ENCODE data around the gene INTS1.
A peak's percentile ranks its signal among the peaks of the same experiment; 100 is the strongest.
"Not testable (repeated sequence)": the region's sequence is repeated elsewhere in the genome, so short reads cannot be mapped to it uniquely, and the experiment has no call there.

Gene INTS1

DNA sequence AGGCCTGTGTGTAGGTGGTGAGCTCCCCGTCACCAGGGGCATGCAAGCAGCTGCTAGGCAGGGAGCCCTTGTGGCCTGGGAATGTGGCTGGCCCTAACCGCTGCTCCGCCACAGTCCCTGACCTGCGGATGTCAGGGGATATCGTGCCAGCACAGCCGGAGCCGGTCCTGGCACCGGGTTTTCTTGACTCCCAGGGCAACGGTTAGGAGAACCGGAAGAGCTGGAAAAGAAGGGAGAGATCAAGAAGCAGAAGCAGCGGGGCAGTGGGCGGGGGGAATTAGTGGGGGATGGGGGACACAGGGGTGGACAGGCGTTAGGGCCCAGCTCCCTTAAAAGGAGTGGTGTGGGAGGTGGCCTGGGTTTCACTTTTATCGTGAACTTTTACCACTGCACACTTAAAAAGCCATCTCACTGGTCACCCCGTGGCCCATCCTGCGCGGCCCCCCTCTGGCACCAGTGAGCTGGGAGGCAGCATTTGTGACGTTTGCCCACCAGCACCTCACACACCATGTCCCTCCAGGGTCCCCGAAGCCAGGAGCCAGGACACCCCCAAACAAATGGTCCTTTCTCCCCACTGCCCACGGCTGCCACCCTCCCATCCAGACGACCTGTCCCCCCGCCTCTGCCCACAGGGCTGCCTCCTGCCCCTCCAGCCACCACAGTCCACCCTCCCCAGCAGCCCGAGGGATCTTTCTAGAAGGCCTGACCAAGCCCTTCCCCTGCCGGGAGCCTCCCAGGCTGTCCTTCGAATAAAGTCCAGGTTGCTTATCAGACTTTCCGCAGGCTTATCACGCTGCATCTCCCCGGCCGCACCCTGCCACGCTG, 43.2 kb downstream of the INTS1 start:
- no peak for DNase-seq

DNA sequence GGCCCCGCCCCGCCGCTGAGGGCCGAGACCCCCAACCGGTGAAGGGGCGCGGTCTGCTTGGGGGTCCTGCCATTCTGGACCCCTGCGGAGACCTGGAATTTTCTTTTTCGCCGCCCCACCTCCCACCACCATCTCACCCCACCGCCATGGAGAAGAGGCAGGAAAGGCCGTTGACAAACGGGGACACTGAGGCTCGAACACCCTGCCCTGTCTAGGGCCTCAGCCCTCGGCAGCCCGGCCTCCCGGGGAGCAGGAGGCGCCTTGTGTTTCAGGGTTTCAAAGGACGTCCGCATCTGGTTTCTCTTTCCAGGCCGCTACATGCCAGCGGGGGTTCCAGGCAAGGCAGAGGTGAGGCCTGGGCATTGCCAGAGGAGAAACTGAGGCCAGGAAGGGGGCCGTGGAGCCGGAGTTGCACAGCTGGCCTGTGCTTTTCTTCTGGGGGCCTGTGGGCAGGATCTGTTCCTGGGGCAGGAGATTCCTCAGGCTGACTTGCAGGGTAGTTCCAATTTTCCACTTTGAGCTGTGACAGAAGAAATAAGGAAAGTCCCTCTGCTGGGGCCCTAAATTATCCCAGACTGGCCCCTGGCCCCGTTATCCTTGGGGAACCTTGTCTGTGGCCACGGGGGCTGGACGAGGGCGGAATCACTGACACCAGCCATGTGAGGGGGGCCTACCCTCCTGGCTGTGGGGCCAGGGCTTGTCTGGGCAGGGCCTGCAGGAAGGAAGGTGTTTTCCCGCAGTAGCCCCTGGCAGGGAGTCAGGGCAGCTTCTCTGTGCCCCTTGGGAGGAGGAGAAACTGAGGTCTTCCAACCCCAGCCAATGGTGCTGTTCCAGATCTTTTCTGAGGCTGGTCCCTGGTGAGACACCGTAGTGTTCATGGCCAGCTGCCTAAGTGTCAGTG, 44.0 kb downstream of the INTS1 start:
- no peak for DNase-seq

DNA sequence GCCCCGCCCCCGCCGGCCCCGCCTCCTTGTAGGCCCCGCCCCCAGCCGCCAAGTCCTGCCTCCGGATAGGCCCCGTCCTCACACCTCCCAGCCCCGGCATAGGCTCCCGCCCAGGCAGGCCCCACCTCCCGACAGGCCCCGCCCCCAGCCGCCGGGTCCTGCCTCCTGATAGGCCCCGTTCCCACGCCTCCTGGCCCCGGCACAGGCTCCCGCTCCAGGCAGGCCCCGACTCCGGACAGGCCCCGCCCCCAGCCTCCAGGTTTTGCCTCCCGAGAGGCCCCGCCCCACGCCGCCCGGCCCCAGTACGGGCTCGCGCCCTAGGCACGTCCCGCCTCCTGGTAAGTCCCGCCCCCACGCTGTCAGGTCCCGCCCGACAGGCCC, 44.7 kb downstream of the INTS1 start:
- peak; percentile 96 for DNase-seq

DNA sequence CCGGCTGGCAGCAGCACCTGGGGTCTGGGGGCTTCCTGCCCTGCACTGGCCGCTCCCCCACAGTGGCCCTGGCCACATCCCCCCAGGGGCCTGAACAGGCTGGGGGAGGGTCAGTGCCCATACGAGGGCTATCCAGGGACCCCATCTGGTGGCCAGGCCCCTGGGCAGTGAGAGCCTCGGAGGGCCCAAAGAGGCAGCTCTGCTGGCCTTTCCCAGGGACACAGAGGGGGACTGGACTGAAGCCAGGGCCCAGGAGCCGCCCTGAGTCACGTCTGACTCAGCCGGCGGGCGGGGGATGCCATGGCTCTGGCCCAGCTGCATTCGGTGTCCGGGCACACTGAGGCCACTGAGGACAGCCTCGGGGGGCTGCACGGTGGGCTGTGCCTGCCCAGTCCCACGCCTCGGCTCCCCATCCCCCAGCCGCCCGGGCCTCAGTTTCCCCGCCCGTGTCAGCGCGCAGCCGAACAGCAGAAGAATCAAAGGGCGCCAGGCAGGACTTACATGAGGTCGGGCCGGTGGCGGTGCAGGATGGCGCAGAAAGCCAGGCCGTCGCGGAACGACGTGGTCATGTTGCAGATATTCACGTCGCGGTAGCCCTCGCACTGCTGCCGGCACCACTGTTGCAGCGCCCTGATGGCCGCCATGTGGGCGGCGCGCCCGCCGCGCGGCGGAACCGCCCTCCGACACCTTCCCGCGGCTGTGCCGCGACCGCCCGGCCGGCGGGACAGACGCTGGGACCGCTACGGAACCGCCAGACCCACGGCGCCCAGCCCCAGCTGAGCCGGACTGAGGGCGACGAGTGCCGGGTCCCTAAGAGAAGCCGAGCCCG, 45.3 kb downstream of the INTS1 start, which contains the start of gene MICALL2:
Gene MICALL2, minus strand, starts transcription at position 788 of the 829 bp plus-strand sequence. Its CDS starts 144 bp downstream, at position 644.
- DNase-seq = no peak

DNA sequence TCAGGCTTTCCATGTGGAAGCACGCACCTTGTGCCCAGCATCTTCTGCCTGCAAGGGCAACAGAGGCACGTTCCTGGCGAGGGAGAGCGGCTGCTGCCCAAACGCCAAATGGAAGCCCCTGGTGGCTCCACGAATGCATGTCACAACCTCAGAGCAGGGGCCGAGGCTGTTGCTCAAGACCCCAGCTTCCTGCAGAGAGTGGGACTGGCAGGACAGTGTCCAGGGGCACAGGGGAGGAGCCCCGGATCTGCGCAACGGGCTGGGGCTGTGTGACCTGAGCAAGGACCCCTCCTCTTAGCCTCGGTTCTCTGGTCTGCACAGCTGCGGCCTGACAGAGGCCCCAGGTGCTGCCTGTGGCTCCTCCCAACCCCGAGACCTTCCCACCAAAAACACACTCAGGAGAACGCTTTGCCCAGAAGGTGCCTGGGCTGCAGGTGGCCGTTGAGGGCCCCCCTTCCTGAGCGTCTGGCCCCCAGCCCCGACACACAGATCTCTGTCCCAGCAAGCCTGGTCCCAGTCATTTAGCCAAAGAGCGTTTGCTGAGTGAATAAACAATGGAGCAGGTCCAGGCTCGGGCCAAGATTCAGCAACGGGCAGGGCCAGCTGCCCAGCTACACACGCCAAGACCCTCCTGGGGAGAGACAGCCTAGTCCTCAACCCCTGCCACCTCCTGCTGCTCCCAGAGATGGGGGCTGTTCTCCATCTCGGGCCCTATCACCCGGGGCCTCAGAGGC, 46.1 kb downstream of the INTS1 start:
- DNase-seq = no peak

DNA sequence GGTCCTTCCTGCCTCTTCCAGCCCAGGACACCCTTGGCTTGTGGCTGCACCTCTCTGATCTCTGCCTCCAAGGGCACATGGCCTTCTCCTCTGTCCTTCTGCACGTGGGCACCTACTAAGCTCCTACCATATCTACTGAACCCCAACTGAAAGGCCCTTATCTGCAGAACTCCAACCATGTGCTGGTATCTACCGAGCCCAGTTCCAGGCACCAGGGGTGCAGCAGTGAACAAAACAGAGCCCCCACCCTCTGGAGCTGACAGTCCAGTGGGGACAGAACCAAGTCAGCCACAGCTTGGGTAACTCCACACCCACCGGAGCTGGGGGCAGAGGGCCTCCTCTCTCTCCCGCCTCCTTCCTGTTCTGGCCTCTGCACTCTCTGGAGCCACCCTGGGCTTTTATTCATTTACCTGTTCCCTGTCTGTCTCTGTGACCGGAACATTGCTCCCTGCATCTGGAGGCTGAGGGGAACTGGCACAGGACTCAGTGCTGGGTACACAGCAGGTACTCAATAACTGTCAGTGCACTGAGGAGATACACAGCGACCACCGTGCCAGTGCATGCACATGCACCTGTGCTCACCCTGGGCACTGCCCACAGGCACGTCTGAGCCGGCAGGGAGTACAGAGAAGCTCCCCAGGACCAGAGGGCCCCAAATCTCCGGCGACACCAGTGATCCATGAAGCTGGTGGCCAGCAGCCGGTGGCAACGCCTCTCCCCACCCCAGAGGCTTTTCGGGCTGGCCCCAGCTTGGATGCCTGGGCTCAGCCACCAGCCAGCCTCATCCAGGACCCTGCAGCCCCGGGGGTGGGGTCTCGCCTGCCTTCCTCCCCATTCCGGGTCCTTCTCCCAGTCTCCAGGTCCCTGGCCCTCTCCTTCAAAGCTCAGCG, 46.9 kb downstream of the INTS1 start:
- no peak for DNase-seq

DNA sequence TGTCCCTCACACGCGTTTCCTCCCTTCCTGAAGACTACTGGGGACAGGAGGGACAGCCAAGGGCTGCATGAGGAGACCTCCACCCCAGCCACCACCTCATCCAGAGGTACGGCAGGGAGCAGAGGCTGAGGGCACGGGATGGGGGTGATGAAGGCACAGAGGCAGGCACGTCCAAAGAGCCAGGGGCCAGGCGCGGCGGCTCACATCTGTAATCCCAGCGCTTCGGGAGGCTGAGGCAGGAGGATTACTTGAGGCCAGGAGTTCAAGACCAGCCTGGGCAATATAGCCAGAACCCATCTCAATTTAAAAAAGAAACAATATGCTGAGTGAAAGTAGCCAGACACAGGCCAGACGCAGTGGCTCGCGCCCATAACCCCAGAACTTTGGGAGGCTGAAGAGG, 48.2 kb downstream of the INTS1 start:
- DNase-seq = no peak

DNA sequence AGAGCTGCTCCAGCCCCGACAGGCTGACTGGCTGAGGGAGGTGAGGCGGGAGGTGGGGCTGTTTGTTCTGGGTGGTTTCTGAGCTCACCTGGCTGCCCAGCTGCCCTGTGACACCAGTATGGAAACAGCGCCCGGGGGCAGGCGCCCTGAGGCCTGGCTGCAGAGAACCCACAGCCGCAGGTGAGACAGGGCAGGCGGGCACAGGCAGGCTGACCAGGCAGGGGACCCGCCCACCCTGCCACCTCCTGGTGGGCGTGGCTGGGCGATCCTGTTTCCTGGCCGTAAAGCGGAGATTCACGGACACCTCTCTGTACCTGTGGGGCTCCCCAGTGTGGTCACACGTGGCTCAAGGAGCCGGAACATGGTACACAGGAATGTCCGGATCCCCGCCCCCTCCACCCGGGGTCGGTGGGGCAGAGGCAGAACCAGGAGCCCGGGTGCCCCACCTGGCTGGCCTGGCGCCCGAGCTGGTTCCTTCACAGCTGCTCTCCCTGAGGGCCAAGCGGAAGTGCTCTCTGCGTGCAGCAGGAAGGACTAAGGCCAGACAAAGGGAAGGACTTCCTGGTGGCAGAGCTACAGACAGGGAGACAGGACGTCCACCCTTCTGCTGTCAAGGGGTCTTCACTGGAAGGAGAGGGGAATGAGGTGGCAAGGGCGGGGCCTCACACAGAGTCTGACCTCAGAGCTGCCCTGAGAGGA, 48.8 kb downstream of the INTS1 start:
- DNase-seq = no peak

DNA sequence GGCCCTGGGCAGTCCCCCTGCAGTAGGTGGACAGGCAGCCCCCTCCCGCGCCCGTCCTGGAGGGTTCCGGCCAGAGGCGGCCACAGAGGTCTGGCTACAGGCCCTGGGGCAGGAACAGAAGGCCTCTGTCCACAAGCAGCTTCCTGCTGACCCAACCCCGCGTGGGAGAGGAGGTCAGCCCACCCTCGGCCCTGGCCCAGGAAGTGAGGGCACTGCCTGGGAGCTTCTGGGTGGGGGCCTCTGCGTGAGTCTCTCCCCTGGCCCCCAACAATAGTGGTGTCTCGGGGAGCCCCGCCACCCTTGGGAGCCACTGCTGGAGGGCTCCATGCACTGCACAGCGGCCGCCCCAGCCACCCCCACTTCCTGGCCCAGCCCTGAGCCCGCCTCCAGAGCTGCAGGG, 49.6 kb downstream of the INTS1 start:
- no peak for DNase-seq

DNA sequence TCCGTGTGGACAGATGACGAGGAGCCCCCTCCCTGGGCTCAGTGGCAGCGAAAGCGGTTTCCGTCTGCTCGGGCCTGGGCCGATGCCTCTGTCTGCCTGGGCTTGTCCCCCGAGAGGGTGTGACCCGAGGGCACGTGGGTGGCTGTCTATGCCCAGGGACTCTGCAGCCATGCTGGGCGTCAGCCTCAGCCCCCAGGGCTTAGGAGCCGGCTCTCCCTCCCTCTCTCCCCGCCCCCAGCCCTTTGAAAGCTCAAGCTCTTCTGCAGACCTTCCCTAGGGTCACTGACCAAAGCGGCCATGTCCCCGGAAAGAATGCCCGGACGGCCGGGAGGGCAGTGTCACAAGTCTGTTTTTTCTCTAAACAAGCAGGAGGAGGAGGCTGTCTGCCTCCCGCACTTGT, 52.0 kb downstream of the INTS1 start:
- DNase-seq = no peak

DNA sequence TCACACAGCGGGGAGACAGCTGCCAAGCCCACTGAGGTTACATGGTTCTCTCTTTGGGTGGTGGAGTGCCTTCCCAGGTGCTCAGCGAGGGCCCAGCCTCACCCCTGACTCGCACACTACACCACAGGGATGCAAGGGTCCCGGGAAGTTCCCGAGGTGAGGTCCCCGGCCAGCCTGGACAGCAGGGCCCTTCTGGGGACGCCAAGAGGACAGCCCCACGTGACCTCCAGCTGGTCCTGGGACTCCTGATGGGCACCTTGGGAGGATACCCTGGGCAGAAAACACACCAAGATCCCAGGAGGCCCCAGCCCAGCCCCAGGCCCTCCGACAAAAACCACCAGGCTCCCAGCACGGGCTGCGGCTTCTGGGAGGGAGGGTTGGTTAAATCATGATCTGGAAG, 53.2 kb downstream of the INTS1 start:
- DNase-seq = no peak

DNA sequence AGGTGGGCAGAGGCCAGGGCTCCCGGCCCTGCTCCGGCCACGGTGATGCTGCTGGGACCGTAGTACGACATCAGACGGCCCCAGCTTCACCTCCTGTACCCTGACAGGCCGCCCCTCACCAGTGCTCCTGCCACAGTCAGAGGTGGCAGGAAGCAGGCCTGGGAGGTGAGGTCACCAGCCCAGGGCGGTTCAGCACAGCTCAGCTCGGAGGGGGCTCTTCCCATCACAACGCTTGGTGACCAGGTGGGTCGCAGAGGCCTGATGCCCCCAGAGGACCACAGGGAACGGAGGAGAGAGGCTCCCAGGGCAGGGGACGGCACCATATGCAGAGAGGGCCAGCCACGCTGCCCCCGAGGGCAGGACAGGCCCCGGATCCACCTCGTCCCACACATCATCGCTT, 53.8 kb downstream of the INTS1 start:
- DNase-seq = no peak

DNA sequence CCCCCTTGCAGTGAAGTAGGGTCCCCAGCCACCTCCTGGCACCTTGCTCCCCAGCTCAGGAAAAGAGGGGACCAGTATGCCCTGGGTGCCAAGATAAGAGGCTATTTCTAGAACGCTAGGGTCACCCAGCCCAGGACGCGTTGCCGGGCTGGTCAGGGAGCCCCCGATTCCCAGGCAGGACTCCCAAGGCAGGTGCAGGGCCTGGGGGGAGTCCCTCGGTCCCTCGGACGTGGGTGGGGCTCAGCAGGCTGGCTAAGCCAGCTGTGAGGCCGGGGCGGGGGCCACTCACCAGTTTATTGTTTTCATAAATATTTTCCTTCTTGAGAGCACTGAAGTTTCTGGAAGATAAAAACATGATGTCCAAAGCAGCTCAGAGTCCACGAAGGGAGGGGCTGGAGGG, 54.2 kb downstream of the INTS1 start:
- DNase-seq = no peak

DNA sequence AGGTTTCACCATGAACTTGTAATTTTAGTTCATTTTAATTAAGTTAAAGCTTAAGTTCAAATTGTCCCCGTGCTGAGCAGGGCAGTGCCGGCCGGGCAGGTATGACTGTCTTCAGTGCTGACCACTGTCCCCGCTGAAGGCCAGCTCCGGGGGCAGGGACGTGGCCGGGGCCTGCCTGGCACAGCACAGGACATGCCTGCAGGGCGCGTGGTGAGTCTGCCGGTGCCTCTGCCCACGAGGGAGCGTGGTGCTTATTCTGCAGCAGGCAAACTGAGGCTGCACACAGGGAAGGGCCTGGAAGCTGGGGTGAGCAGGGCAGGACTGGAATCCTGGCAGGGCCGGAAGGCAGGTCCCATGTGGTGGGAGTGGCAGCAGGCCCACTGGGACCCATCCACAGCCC, 54.7 kb downstream of the INTS1 start:
- DNase-seq = no peak

DNA sequence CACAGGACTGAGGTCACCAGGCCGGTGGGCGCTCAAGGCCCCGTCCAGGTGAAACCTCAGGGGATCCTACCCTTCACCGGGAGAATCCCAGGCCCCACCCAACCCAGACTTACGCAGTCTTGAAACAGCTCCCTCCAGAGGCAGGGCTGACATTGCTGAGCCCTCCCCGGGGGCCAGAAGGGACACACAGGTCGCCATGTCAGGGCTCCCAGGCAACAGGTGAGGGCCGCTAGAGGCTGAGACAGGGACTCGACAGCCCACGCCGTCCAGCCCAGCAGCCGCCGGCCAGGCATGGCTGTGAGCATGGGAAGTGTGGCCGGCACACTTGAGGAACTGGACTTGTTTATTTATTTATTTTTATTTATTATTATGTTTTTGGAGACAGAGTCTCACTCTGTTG, 55.2 kb downstream of the INTS1 start:
- DNase-seq = no peak

DNA sequence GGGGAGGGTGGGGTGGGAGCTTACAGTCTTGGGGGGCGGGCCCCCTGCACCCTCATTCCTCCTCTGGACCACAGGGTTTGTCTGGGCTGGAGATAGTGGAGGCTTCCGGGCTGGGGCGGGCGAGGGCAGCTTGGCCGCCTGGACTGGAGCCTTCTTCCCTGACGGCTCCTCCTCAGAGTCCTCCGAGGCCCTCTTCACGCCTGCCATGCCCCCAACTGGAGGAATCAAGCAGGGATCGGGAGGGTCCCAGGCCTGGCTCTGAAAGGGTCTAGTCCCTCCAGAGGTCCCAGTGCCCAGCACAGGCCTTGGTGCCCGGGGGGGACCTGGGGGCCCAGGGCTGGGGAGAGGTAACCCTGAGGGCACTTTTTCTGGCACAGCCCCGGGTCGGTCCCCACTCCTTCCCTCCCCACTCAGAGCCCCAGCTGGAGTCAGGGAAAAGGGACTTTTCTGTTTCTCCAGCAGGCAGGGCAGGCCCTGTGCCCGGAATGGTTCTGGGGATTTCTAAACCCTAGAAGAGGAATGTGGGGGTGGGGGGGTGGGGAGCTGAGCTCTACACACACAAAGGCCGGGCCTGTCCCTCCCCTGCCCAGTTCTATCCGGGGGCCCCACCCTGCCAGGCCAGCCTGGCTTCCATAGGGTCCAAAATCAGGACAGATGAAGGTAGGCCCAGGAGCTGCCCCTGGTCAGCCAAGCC, 56.5 kb downstream of the INTS1 start:
- no peak for DNase-seq

DNA sequence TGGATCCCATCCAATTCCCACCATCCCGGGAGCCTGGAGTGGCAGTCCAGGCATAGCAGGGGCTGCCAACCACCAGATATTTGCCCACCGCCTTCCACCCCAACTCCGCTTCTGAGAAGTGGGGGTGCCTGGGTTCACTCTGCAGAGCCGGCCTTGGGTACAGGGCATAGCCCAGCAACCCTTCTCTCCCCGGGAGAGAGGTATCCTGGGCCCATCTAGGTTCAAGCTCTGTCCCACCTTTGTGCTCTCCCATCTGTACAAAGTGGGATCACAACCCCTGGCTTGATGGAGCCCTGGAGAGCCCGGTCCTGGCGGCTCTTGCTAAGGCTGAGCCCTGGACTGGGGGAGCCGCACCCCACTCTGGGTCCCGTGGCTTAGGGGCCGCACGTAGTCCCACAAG, 57.1 kb downstream of the INTS1 start:
- no peak for DNase-seq

DNA sequence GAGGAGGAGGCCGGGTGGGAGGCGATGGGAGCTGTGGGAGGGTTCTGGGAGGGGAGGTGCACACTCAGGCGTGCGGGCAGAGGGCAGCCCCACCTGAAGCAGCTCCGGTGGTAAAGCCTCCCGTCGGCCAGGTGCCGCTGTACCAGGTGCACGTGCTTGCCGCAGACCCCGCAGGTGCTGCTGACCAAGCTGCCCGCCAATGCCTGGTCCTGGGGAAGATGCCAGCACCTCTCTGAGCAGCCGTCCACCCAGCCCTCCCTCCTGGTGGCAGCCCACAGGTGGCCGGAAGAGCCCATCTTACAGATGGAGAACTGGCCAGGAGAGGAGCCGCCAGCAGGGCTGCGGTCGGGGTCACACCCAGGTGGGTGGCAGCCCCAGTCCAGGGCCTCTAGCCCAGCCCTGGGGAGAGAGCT, 57.6 kb downstream of the INTS1 start:
- DNase-seq = no peak

DNA sequence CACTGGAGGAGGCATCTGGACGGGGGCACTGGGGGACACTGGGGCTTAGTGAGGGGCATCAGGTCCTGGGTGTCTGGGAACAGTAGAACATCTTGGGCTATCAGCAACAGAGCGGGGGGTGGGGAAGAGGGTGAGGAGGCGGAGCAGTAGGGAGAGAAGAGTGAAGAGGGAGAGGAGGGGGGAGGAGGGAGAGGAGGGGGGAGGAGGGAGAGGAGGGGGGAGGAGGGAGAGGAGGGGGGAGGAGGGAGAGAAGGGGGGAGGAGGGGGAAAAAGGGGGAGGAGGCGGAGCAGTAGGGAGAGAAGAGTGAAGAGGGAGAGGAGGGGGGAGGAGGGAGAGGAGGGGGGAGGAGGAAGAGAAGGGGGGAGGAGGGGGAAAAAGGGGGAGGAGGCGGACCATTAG, 58.2 kb downstream of the INTS1 start:
- not testable (repeated sequence) for DNase-seq

DNA sequence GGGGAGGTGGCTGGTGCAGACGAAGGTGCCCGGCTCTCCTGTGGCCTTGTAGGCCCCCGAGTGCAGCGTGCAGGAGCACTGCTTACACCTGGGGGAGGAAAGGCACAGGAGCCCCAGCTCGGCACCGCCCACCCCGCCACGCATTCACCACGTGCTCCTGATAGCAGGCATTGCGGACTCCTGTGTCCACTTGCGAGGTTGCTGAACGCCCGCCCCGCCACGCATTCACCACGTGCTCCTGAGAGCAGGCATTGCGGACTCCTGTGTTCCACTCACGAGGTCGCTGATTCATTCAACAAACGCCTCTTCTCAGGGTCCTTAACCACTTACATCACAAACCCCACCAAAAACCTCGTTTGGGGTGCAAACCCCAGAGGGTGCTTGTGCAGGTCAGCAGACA, 58.8 kb downstream of the INTS1 start:
- DNase-seq = no peak

All from DMS 273 treated with DMSO at 0.1 percent for 48 hours (cell line).